Measurements from ENCODE around the gene CREB5. TPM values are rescaled to one million over a fixed set of nuclear protein-coding genes. Genes with fewer than 3 reads are reported as not detected.

The CREB5 gene
- polyA plus RNA-seq, 1 donor = 12.9 TPM

- Histone ChIP-seq H3K4me1 (ENCODE audit: control insufficient read depth, insufficient read depth, low read length) (no peaks in the 10 kb centered on the region), H3K27ac (ENCODE audit: low read length) (no peak overlapping the region), H3K36me3 (ENCODE audit: control insufficient read depth, insufficient read depth, low read length) (no peaks in the 10 kb centered on the region), H3K9me3 (ENCODE audit: control insufficient read depth, low read depth, low read length) (no peaks in the 10 kb centered on the region), H3K4me3 (ENCODE audit: low read length) (no peak overlapping the region), H3K27me3 (ENCODE audit: control insufficient read depth, insufficient read depth, low read length) (no peaks in the 10 kb centered on the region)
- WGBS (ENCODE audit: insufficient coverage, low lambda C conversion rate) = no CpG with 5 or more reads among the region's 4 CpGs
- no peak for DNase-seq
Measured at GRCh38 chr7:28487487-28487886, 75.2 kb downstream of the CREB5 start.

- Histone ChIP-seq H3K27me3 (ENCODE audit: control insufficient read depth, insufficient read depth, low read length) (no peaks in the 10 kb centered on the region), H3K27ac (ENCODE audit: low read length) (no peak overlapping the region), H3K4me1 (ENCODE audit: control insufficient read depth, insufficient read depth, low read length) (no peaks in the 10 kb centered on the region), H3K9me3 (ENCODE audit: control insufficient read depth, low read depth, low read length) (no peaks in the 10 kb centered on the region), H3K4me3 (ENCODE audit: low read length) (no peak overlapping the region), H3K36me3 (ENCODE audit: control insufficient read depth, insufficient read depth, low read length) (no peaks in the 10 kb centered on the region)
- DNase-seq = no peak
- no CpG with 5 or more reads among the region's 9 CpGs for WGBS (ENCODE audit: insufficient coverage, low lambda C conversion rate)
Measured at GRCh38 chr7:28488061-28488791, 75.9 kb downstream of the CREB5 start.

GRCh38 chr7:28490831-28491230, 78.5 kb downstream of the CREB5 start:
- H3K36me3 ChIP-seq (ENCODE audit: control insufficient read depth, insufficient read depth, low read length) = no peaks in the 10 kb centered on the region
- 100% methylated on average over 5 of the region's 11 CpGs for WGBS (ENCODE audit: insufficient coverage, low lambda C conversion rate)
- no peaks in the 10 kb centered on the region for H3K4me1 ChIP-seq (ENCODE audit: control insufficient read depth, insufficient read depth, low read length)

GRCh38 chr7:28493477-28493876, 81.2 kb downstream of the CREB5 start:
- Histone ChIP-seq H3K9me3 (ENCODE audit: control insufficient read depth, low read depth, low read length) (no peaks in the 10 kb centered on the region), H3K27ac (ENCODE audit: low read length) (no peak overlapping the region), H3K27me3 (ENCODE audit: control insufficient read depth, insufficient read depth, low read length) (no peaks in the 10 kb centered on the region), H3K4me1 (ENCODE audit: control insufficient read depth, insufficient read depth, low read length) (no peaks in the 10 kb centered on the region), H3K4me3 (ENCODE audit: low read length) (no peak overlapping the region), H3K36me3 (ENCODE audit: control insufficient read depth, insufficient read depth, low read length) (no peaks in the 10 kb centered on the region)
- DNase-seq = no peak

More at GRCh38 chr7:28490831-28491230, 78.5 kb downstream of the CREB5 start:
- Histone ChIP-seq H3K27ac (ENCODE audit: low read length) (no peak overlapping the region), H3K27me3 (ENCODE audit: control insufficient read depth, insufficient read depth, low read length) (no peaks in the 10 kb centered on the region), H3K4me3 (ENCODE audit: low read length) (no peak overlapping the region), H3K9me3 (ENCODE audit: control insufficient read depth, low read depth, low read length) (no peaks in the 10 kb centered on the region)
- no peak for DNase-seq

GRCh38 chr7:28497009-28497408, 84.7 kb downstream of the CREB5 start:
- no peaks in the 10 kb centered on the region for H3K9me3 ChIP-seq (ENCODE audit: control insufficient read depth, low read depth, low read length)
- no peak for DNase-seq
- H3K4me1 ChIP-seq (ENCODE audit: control insufficient read depth, insufficient read depth, low read length) = no peaks in the 10 kb centered on the region
- 92% methylated on average over 2 of the region's 2 CpGs for WGBS (ENCODE audit: insufficient coverage, low lambda C conversion rate)
- H3K27me3 ChIP-seq (ENCODE audit: control insufficient read depth, insufficient read depth, low read length) = no peaks in the 10 kb centered on the region
- H3K27ac ChIP-seq (ENCODE audit: low read length) = no peak overlapping the region
- H3K4me3 ChIP-seq (ENCODE audit: low read length) = no peak overlapping the region
- H3K36me3 ChIP-seq (ENCODE audit: control insufficient read depth, insufficient read depth, low read length) = no peaks in the 10 kb centered on the region

GRCh38 chr7:28498636-28499035, 86.3 kb downstream of the CREB5 start:
- WGBS (ENCODE audit: insufficient coverage, low lambda C conversion rate) = no CpG with 5 or more reads among the region's 4 CpGs
- H3K9me3 ChIP-seq (ENCODE audit: control insufficient read depth, low read depth, low read length) = no peaks in the 10 kb centered on the region
- H3K27me3 ChIP-seq (ENCODE audit: control insufficient read depth, insufficient read depth, low read length) = no peaks in the 10 kb centered on the region
- no peak overlapping the region for H3K4me3 ChIP-seq (ENCODE audit: low read length)
- H3K4me1 ChIP-seq (ENCODE audit: control insufficient read depth, insufficient read depth, low read length) = no peaks in the 10 kb centered on the region
- DNase-seq = no peak
- H3K36me3 ChIP-seq (ENCODE audit: control insufficient read depth, insufficient read depth, low read length) = no peaks in the 10 kb centered on the region
- no peak overlapping the region for H3K27ac ChIP-seq (ENCODE audit: low read length)

- H3K9me3 ChIP-seq (ENCODE audit: control insufficient read depth, low read depth, low read length) = no peaks in the 10 kb centered on the region
- no peaks in the 10 kb centered on the region for H3K36me3 ChIP-seq (ENCODE audit: control insufficient read depth, insufficient read depth, low read length)
- 67% methylated on average over 3 of the region's 5 CpGs for WGBS (ENCODE audit: insufficient coverage, low lambda C conversion rate)
- no peak overlapping the region for H3K4me3 ChIP-seq (ENCODE audit: low read length)
- H3K27ac ChIP-seq (ENCODE audit: low read length) = no peak overlapping the region
- H3K4me1 ChIP-seq (ENCODE audit: control insufficient read depth, insufficient read depth, low read length) = no peaks in the 10 kb centered on the region
- DNase-seq = no peak
- H3K27me3 ChIP-seq (ENCODE audit: control insufficient read depth, insufficient read depth, low read length) = no peaks in the 10 kb centered on the region
Measured at GRCh38 chr7:28500138-28500537, 87.8 kb downstream of the CREB5 start.

GRCh38 chr7:28502408-28502807, 90.1 kb downstream of the CREB5 start:
- Histone ChIP-seq H3K27ac (ENCODE audit: low read length) (no peak overlapping the region), H3K4me3 (ENCODE audit: low read length) (no peak overlapping the region), H3K4me1 (ENCODE audit: control insufficient read depth, insufficient read depth, low read length) (no peaks in the 10 kb centered on the region), H3K9me3 (ENCODE audit: control insufficient read depth, low read depth, low read length) (no peaks in the 10 kb centered on the region), H3K27me3 (ENCODE audit: control insufficient read depth, insufficient read depth, low read length) (no peaks in the 10 kb centered on the region), H3K36me3 (ENCODE audit: control insufficient read depth, insufficient read depth, low read length) (no peaks in the 10 kb centered on the region)
- WGBS (ENCODE audit: insufficient coverage, low lambda C conversion rate) = 80% methylated on average over 1 of the region's 1 CpG
- no peak for DNase-seq

- no peak for DNase-seq
- no peak overlapping the region for H3K4me3 ChIP-seq (ENCODE audit: low read length)
- no peaks in the 10 kb centered on the region for H3K27me3 ChIP-seq (ENCODE audit: control insufficient read depth, insufficient read depth, low read length)
- WGBS (ENCODE audit: insufficient coverage, low lambda C conversion rate) = no CpG with 5 or more reads among the region's 3 CpGs
- H3K4me1 ChIP-seq (ENCODE audit: control insufficient read depth, insufficient read depth, low read length) = no peaks in the 10 kb centered on the region
- no peaks in the 10 kb centered on the region for H3K36me3 ChIP-seq (ENCODE audit: control insufficient read depth, insufficient read depth, low read length)
- no peaks in the 10 kb centered on the region for H3K9me3 ChIP-seq (ENCODE audit: control insufficient read depth, low read depth, low read length)
- H3K27ac ChIP-seq (ENCODE audit: low read length) = no peak overlapping the region
Measured at GRCh38 chr7:28503396-28503795, 91.1 kb downstream of the CREB5 start.

GRCh38 chr7:28505014-28505413, 92.7 kb downstream of the CREB5 start:
- Histone ChIP-seq H3K27me3 (ENCODE audit: control insufficient read depth, insufficient read depth, low read length) (peaks cover 4% of the 10 kb centered on the region), H3K4me1 (ENCODE audit: control insufficient read depth, insufficient read depth, low read length) (no peaks in the 10 kb centered on the region), H3K4me3 (ENCODE audit: low read length) (no peak overlapping the region), H3K9me3 (ENCODE audit: control insufficient read depth, low read depth, low read length) (no peaks in the 10 kb centered on the region), H3K36me3 (ENCODE audit: control insufficient read depth, insufficient read depth, low read length) (no peaks in the 10 kb centered on the region), H3K27ac (ENCODE audit: low read length) (no peak overlapping the region)
- DNase-seq = no peak
- no CpG with 5 or more reads among the region's 6 CpGs for WGBS (ENCODE audit: insufficient coverage, low lambda C conversion rate)

- Histone ChIP-seq H3K4me1 (ENCODE audit: control insufficient read depth, insufficient read depth, low read length) (no peaks in the 10 kb centered on the region), H3K27me3 (ENCODE audit: control insufficient read depth, insufficient read depth, low read length) (peaks cover 4% of the 10 kb centered on the region), H3K36me3 (ENCODE audit: control insufficient read depth, insufficient read depth, low read length) (no peaks in the 10 kb centered on the region), H3K4me3 (ENCODE audit: low read length) (no peak overlapping the region), H3K9me3 (ENCODE audit: control insufficient read depth, low read depth, low read length) (no peaks in the 10 kb centered on the region), H3K27ac (ENCODE audit: low read length) (no peak overlapping the region)
- DNase-seq = no peak
- 100% methylated on average over 1 of the region's 3 CpGs for WGBS (ENCODE audit: insufficient coverage, low lambda C conversion rate)
Measured at GRCh38 chr7:28505867-28506266, 93.5 kb downstream of the CREB5 start.

All from large intestine (tissue), 3 donors.